Adrenal gland (tissue), 5 donors: ENCODE results near the gene TPST1.
"Not testable (repeated sequence)": the region's sequence is repeated elsewhere in the genome, so short reads cannot be mapped to it uniquely, and the experiment has no call there.

ENCODE experiments used
- CTCF ChIP-seq, 6 experiments: fragments of 450-650 bp in 4 of 6; fragments of 200-600 bp in 2 of 6; sonication (generic) in 1 of 6; IDR thresholded peaks; 1 replicate in 5 of 6; 2 replicates in 1 of 6; pipeline versions ENCODE4 v1.5.1 to v1.8.0; 2016 to 2021; ENCODE audit warnings: antibody characterized with exemption in 6 of 6, mild to moderate bottlenecking in 2 of 6, moderate library complexity in 1 of 6
- POLR2A ChIP-seq, 2 donors: fragments of 450-650 bp; IDR thresholded peaks; one replicate each; pipeline ENCODE4 v1.6.1; 2017; ENCODE audit warnings: antibody characterized with exemption in 2 of 2, mild to moderate bottlenecking in 2 of 2, moderate library complexity in 1 of 2
- donor health status: DM: no; HTN: no; CAD: no.

GRCh38 chr7:66396052-66396451 lies 190.9 kb downstream of the TPST1 start:
- TF ChIP-seq CTCF, POLR2A (IDR thresholded peaks at IDR 0.05): not testable (repeated sequence)
